ENCODE data around the gene WIPF3.

WIPF3 gene

GRCh38 chr7:29893351-29893965 lies 87.2 kb downstream of the WIPF3 start:
- H3K4me3 ChIP-seq (ENCODE audit: low read length) = no peak overlapping the region
- TF ChIP-seq EZH2phosphoT487 (IDR thresholded peaks at IDR 0.05; ENCODE audit: borderline replicate concordance, low read length) (no peak), CTCF (IDR thresholded peaks at IDR 0.05; ENCODE audit: low read depth, low read length, poor library complexity, severe bottlenecking) (no peak)
- H3K9me2 ChIP-seq (replicated peaks; ENCODE audit: control insufficient read depth, low read length) = no peaks in the 10 kb centered on the region
- H3K27me3 ChIP-seq (ENCODE audit: control insufficient read depth, low read length) = peaks cover 1% of the 10 kb centered on the region; the same call in 1 of the 2 replicates
- H4K20me1 ChIP-seq (ENCODE audit: control insufficient read depth, insufficient read depth, low read depth, low read length) = no peaks in the 10 kb centered on the region
- H3F3A ChIP-seq (ENCODE audit: control insufficient read depth, insufficient read depth) = no peaks in the 10 kb centered on the region
- no peak overlapping the region for H3K27ac ChIP-seq (ENCODE audit: low read depth, low read length)
- no peaks in the 10 kb centered on the region for H3K9me3 ChIP-seq (ENCODE audit: control insufficient read depth, insufficient read depth, low read length)
- H3K4me2 ChIP-seq (ENCODE audit: low read length) = no peak overlapping the region
- H3K36me3 ChIP-seq (ENCODE audit: control insufficient read depth, low read length) = no peaks in the 10 kb centered on the region
- H3K4me1 ChIP-seq (ENCODE audit: control insufficient read depth, low read length) = no peaks in the 10 kb centered on the region
- no peaks in the 10 kb centered on the region for H3K79me2 ChIP-seq (ENCODE audit: control insufficient read depth, low read length)

- Histone ChIP-seq H3K4me2 (ENCODE audit: low read length) (no peak overlapping the region), H3K4me3 (ENCODE audit: low read length) (no peak overlapping the region), H3F3A (ENCODE audit: control insufficient read depth, insufficient read depth) (no peaks in the 10 kb centered on the region), H3K79me2 (ENCODE audit: control insufficient read depth, low read length) (no peaks in the 10 kb centered on the region), H3K9me3 (ENCODE audit: control insufficient read depth, insufficient read depth, low read length) (no peaks in the 10 kb centered on the region), H3K27me3 (ENCODE audit: control insufficient read depth, low read length) (0 out of 2 replicates have a peak, but pooled peaks cover 2% of the 10 kb centered on the region), H3K4me1 (ENCODE audit: control insufficient read depth, low read length) (no peaks in the 10 kb centered on the region), H3K27ac (ENCODE audit: low read depth, low read length) (no peak overlapping the region), H3K9me2 (replicated peaks; ENCODE audit: control insufficient read depth, low read length) (no peaks in the 10 kb centered on the region), H4K20me1 (ENCODE audit: control insufficient read depth, insufficient read depth, low read depth, low read length) (no peaks in the 10 kb centered on the region), H3K36me3 (ENCODE audit: control insufficient read depth, low read length) (no peaks in the 10 kb centered on the region)
- no peak for TF ChIP-seq EZH2phosphoT487 (IDR thresholded peaks at IDR 0.05; ENCODE audit: borderline replicate concordance, low read length)
- TF ChIP-seq CTCF (IDR thresholded peaks at IDR 0.05; ENCODE audit: low read depth, low read length, poor library complexity, severe bottlenecking) = no peak
Observed at GRCh38 chr7:29894256-29894655, 87.9 kb downstream of the WIPF3 start.

GRCh38 chr7:29895559-29895958 lies 89.3 kb downstream of the WIPF3 start:
- H3K4me1 ChIP-seq (ENCODE audit: control insufficient read depth, low read length) = no peaks in the 10 kb centered on the region
- H4K20me1 ChIP-seq (ENCODE audit: control insufficient read depth, insufficient read depth, low read depth, low read length) = no peaks in the 10 kb centered on the region
- H3K4me2 ChIP-seq (ENCODE audit: low read length) = no peak overlapping the region
- H3K79me2 ChIP-seq (ENCODE audit: control insufficient read depth, low read length) = no peaks in the 10 kb centered on the region
- TF ChIP-seq EZH2phosphoT487 (IDR thresholded peaks at IDR 0.05; ENCODE audit: borderline replicate concordance, low read length) (no peak), CTCF (IDR thresholded peaks at IDR 0.05; ENCODE audit: low read depth, low read length, poor library complexity, severe bottlenecking) (no peak)
- no peak overlapping the region for H3K27ac ChIP-seq (ENCODE audit: low read depth, low read length)
- H3K9me2 ChIP-seq (replicated peaks; ENCODE audit: control insufficient read depth, low read length) = no peaks in the 10 kb centered on the region
- H3K27me3 ChIP-seq (ENCODE audit: control insufficient read depth, low read length) = 0 out of 2 replicates have a peak, but pooled peaks cover 2% of the 10 kb centered on the region
- H3K9me3 ChIP-seq (ENCODE audit: control insufficient read depth, insufficient read depth, low read length) = no peaks in the 10 kb centered on the region
- H3K36me3 ChIP-seq (ENCODE audit: control insufficient read depth, low read length) = no peaks in the 10 kb centered on the region
- no peak overlapping the region for H3K4me3 ChIP-seq (ENCODE audit: low read length)
- H3F3A ChIP-seq (ENCODE audit: control insufficient read depth, insufficient read depth) = no peaks in the 10 kb centered on the region
